Measurements from ENCODE around the gene WAC.
"Not testable (repeated sequence)": the region's sequence is repeated elsewhere in the genome, so short reads cannot be mapped to it uniquely, and the experiment has no call there.

Gene WAC

GRCh38 chr10:28604567-28605536 is 71.9 kb downstream of the WAC start:
- H3K27me3 ChIP-seq (replicated peaks): no peaks in the 10 kb centered on the region
- in situ Hi-C loops (cut with HindIII; ENCODE audit: low pct_ligation_motif_present, low sequenced_read_pairs): no loop called here
- TF ChIP-seq CTCF (IDR thresholded peaks at IDR 0.05; ENCODE audit: low read depth, low read length, missing control alignments): no peak
- no peak overlapping the region for H3K4me3 ChIP-seq (ENCODE audit: low read depth, low read length)
- H3K36me3 ChIP-seq (replicated peaks): peaks cover 22% of the 10 kb centered on the region
- no peak for DNase-seq
- no peak overlapping the region for H3K27ac ChIP-seq

GRCh38 chr10:28606568-28606967 is 73.7 kb downstream of the WAC start:
- no peak overlapping the region for H3K27ac ChIP-seq
- H3K36me3 ChIP-seq (replicated peaks): peaks cover 29% of the 10 kb centered on the region
- H3K4me3 ChIP-seq (ENCODE audit: low read depth, low read length): no peak overlapping the region
- in situ Hi-C loops (cut with HindIII; ENCODE audit: low pct_ligation_motif_present, low sequenced_read_pairs): no loop called here
- no peak for TF ChIP-seq CTCF (IDR thresholded peaks at IDR 0.05; ENCODE audit: low read depth, low read length, missing control alignments)
- DNase-seq: no peak
- H3K27me3 ChIP-seq (replicated peaks): no peaks in the 10 kb centered on the region

- peaks cover 48% of the 10 kb centered on the region for H3K36me3 ChIP-seq (replicated peaks)
- H3K27ac ChIP-seq; H3K4me3 ChIP-seq (ENCODE audit: low read depth, low read length); DNase-seq; in situ Hi-C loops (cut with HindIII; ENCODE audit: low pct_ligation_motif_present, low sequenced_read_pairs); H3K27me3 ChIP-seq (replicated peaks): not testable (repeated sequence)
Measured at GRCh38 chr10:28609636-28610035, 76.7 kb downstream of the WAC start.

GRCh38 chr10:28612877-28613276 is 80.0 kb downstream of the WAC start:
- Histone ChIP-seq H3K27ac (no peak overlapping the region), H3K36me3 (replicated peaks) (peaks cover 71% of the 10 kb centered on the region), H3K27me3 (replicated peaks) (no peaks in the 10 kb centered on the region), H3K4me3 (ENCODE audit: low read depth, low read length) (no peak overlapping the region)
- no peak for DNase-seq
- TF ChIP-seq CTCF (IDR thresholded peaks at IDR 0.05; ENCODE audit: low read depth, low read length, missing control alignments): no peak
- in situ Hi-C loops (cut with HindIII; ENCODE audit: low pct_ligation_motif_present, low sequenced_read_pairs): no loop called here

- no peak for DNase-seq
- no peak overlapping the region for H3K4me3 ChIP-seq (ENCODE audit: low read depth, low read length)
- no peaks in the 10 kb centered on the region for H3K27me3 ChIP-seq (replicated peaks)
- peaks cover 66% of the 10 kb centered on the region for H3K36me3 ChIP-seq (replicated peaks)
- in situ Hi-C loops (cut with HindIII; ENCODE audit: low pct_ligation_motif_present, low sequenced_read_pairs): no loop called here
- no peak overlapping the region for H3K27ac ChIP-seq
- TF ChIP-seq CTCF (IDR thresholded peaks at IDR 0.05; ENCODE audit: low read depth, low read length, missing control alignments): no peak
Measured at GRCh38 chr10:28616514-28616913, 83.6 kb downstream of the WAC start.

GRCh38 chr10:28619455-28619854 is 86.5 kb downstream of the WAC start:
- H3K36me3 ChIP-seq (replicated peaks): peaks cover 44% of the 10 kb centered on the region
- in situ Hi-C loops (cut with HindIII; ENCODE audit: low pct_ligation_motif_present, low sequenced_read_pairs): no loop called here
- no peaks in the 10 kb centered on the region for H3K27me3 ChIP-seq (replicated peaks)
- no peak overlapping the region for H3K27ac ChIP-seq
- no peak for TF ChIP-seq CTCF (IDR thresholded peaks at IDR 0.05; ENCODE audit: low read depth, low read length, missing control alignments)
- no peak for DNase-seq
- no peak overlapping the region for H3K4me3 ChIP-seq (ENCODE audit: low read depth, low read length)
